DMS114 treated with DMSO at 0.1 percent for 48 hours (cell line): ENCODE results near the gene TMED3.

ENCODE experiments used
- DNase-seq: peaks from one replicate; lab custom pipeline; 2025; ENCODE audit not compliant: unreplicated experiment; lab: John Stamatoyannopoulos, UW

Gene TMED3

DNA sequence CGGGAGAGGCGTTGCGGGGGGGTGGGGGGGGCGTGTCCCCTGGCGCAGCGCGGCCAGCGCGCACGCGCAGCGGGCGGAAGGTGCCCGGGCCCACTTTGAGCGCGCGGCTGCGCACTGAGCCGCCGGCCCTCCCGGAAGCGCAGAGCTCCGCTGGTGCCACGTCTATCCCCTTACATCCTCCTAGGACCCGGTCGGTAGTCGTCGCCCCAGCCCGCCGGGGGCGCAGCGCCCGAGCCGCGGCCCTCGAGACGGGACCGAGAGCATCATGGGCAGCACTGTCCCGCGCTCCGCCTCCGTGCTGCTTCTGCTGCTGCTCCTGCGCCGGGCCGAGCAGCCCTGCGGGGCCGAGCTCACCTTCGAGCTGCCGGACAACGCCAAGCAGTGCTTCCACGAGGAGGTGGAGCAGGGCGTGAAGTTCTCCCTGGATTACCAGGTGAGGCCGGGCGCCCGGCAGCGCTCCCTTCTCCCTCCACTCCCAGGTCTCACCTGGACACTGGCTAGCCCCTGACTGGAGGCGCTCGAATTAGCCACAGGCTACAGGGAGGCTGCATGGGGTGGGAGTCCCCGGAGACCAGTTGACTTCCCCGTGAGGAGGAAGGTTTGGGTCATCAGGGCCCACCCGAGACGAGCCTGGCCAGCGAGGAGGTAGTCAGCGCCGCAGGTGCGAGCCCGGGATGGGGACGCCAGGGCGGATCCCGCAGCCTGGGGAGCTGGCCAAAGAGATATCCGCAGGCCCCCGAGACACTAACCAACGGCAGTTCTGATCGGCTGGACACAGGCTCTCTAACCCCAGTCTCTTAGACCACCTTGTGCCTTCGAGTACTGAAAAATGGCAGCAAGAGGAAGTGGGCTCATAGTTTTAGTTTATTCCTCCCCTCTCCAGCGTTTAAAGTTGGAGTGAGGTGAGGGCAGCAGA, at the start of gene TMED3:
Gene TMED3 (plus strand): TSS at position 128 of the 916 bp plus-strand sequence. CDS start 138 bp downstream, at position 266.
- peak; percentile 82 for DNase-seq

DNA sequence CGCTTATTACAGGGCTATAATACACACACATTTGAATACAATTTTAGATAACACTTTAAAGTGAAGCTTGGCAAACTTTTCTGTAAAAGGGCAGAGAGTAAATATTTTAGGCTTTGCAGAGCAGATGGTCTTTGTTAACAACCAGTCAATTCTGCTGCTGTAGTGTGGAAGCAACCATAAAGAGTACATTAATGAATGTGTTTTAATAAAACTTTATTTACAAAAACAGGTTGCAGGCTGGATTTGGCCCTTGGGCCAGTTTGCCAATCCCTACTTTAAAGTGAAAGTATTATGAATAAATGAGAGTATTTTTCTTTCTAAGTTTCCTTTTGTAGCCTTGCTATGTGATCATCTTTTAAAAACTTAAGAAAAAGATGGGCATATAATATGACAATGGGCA, 49.1 kb upstream of the TMED3 start:
- no peak for DNase-seq

DNA sequence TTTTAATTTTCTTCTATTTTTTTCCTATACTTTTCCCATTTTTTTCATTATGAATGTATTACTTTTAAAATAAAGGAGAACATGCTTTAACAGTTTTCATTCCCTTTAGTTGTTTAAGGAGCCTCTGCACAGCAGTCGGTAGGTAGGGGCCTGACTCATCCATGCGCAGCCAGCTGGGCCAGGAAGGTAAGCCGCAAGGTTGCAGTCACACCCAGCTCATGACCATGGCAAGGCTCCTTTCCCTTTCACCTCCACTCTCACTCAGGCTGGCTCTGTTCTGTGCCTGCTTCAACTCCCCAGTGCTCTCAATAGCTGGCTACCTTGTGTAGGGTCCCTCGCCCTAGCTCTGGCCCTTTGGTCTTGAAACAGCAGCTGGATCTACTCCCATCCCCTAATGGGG, 45.7 kb upstream of the TMED3 start:
- no peak for DNase-seq

DNA sequence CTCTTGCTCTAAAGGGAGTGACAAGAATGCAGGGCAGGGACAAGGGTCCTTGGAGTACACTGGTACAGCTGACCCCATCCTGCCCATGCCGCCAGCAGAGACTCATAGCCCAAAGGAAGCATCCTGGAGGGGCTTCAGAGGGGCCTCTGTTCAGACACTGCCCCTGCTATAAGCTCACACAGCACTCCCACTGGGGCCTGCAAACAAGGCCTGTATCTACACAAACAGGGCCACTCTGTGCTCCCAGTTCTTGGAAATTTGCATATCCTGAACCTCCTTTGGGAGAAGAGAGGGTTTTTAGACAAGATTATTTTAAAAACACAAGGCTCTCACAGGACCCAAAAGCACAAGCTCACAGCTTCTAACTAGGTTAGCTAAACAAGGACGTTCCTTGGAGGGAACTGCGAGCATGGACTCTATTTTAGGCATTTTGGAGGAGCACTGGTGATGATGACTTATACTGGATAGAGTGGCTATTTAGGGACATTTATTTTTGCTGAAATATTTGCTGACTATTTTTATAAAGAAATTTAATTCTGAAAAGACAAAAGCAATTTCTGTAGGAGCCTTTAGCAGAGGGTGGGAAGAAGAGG, 44.8 kb upstream of the TMED3 start:
- DNase-seq = no peak

DNA sequence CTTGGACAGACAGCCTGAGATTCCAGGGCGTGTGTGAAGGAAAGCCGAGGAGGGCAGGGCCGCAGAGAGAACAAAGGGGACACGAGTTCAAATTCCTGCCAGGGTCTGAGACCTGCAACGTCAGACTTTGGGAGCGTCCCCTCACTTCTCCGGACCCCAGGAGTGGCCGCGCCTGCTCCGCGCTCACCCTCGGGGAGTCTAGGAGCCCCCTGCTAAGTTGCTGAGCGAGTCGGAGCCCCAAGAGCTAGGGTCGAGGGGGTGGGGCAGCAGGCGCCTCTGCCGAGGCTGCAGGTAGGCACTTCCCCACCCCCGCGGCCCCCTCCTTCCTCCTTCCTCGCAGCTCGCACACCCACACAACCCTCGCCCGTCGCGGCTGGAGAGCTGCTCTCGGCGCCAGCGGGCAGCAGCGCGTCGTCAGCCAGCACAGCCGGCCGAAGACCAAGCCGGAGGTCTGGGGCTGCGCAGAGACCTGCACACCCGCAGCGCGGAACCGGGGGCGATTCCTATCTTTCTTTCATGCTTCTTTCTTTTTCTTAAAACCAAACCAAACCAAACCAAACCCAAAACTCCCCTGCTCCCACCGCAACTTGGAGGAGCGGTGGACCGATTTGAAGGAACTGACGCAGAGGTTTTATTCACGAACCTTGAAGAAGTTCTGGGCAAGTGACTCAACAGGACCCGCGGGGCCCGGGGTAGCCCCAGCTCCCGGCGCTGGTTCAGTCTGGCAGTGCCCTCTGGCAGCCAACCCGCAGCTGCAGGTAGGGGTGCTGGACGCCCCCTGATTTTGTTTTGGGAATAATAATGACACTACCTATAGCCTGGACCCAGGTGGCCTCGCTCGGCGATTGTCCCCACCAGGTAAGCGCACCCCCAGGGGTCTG, 28.3 kb upstream of the TMED3 start, which contains the start of gene ANKRD34C:
Gene ANKRD34C (plus strand): TSS at position 352 of the 881 bp plus-strand sequence. CDS start 10,563 bp downstream, outside the sequence.
- peak; percentile 12 for DNase-seq

DNA sequence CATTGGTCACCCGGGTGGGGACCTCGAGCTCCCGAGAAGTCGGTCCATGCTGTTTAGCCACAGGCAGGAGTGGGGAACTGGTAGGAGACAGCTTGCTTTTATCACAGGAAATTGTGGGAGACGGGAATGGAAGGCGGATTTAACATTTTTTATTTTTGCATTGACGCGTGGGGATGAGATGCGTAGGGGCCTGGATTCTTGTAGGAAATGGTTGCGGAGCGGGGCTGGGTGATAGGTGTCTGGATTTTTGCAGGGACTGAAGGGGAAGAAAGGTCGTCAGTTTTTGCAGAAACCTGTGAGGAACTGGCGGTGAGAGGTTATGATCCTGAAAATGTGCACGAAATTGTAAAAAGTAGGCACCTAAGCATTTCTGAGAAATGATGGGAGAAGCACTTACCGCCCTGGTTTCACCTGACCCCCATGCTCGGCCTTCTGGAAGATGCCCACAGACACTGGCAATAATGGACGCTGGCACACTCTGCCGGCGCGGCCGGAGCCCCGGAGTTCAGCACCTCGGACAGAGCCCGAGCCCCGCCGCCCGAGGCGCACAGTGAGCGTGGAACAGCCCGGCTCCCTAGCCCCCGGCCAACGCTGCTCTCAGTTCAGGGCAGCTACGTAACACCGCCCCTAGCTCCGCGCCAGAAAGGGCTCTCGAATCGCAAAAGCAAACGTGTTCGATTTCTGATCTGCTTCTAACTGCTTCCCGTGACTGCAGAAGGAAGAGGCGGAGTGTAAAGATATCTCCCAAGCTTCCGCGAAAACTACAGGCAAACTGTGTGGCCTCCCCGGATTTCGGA, 27.5 kb upstream of the TMED3 start:
- DNase-seq = peak; percentile 6

DNA sequence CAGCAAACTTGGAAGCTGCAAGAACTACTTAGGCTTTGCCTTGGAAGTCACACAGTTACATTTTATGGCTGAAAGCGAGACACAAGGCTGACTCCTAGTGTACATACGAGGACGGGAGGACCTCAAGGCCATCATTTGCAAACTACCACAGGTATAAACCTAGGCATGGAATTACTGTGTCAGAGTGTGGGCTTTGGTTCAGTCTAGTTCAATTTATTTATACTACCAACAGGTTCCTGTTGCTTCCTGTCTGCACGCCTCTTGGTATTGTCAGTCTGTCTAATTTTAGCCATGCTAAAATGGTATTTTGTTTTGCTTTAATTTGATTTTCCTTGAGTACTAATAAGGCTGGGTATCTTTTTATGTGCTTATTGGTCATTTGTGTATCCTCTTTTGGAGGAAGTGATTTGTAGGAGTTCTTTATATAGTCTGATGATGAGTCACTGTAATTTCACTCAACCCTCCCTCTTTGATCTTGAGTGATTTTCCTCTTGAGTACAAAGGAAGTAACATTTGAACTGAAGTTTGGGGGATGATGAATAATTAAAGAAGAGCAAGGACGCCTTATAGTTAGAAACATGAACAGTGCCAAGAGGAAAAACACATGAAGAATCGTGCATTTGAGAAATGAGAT, 20.2 kb upstream of the TMED3 start:
- DNase-seq = no peak

DNA sequence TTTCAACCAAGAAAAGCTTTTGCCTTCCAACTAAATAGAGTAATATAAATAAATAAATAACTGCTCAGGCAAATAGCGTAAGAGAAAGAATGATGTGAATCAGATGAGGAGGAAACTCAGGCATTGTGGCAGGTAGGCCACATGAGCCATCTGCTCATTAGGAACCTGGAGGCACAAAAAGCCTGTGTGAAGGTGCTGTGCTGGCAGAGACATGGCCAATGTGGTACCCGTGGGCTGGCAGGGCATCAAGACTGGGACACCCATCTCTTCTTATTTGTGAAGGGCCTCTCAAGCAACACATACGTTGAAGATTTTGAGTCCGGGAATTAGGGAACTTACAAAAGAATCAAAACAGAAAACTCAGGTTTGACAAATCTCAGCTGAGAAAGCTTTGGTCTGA, 18.9 kb upstream of the TMED3 start:
- no peak for DNase-seq

DNA sequence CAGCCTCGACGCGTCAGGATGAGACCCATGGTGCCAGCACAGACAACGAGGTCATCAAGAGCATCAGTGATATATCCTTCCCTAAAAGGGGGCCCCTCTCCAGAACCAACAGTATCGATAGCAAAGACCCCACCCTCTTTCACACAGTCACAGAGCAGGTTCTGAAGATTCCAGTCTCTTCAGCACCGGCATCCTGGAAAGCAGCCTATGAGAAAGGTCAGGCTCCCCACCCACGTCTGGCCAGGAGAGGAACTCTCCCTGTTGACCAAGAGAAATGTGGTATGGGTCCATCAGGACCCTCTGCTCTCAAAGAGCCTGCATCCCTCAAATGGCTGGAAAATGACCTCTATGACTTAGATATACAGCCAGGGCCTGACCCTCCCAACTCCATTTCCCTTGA, 16.8 kb upstream of the TMED3 start:
- no peak for DNase-seq

DNA sequence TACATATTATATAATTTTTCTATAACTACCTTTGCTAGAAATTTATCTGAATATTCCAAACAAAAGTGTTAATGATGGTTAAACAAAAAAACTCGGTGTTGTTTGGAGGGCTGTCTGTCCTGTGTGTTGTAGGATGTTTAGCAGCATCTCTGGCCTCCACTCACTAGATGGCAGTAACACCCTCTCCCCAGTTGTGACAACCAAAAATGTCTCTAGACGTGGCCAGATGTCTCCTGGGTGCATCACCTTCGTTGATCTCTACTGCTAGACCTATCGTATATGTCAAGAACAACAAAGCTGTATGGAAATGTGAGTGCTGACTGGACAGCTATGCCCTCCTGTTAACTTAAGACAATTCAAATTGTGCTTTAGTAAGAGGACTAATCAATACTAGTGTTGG, 14.3 kb upstream of the TMED3 start:
- DNase-seq = no peak

DNA sequence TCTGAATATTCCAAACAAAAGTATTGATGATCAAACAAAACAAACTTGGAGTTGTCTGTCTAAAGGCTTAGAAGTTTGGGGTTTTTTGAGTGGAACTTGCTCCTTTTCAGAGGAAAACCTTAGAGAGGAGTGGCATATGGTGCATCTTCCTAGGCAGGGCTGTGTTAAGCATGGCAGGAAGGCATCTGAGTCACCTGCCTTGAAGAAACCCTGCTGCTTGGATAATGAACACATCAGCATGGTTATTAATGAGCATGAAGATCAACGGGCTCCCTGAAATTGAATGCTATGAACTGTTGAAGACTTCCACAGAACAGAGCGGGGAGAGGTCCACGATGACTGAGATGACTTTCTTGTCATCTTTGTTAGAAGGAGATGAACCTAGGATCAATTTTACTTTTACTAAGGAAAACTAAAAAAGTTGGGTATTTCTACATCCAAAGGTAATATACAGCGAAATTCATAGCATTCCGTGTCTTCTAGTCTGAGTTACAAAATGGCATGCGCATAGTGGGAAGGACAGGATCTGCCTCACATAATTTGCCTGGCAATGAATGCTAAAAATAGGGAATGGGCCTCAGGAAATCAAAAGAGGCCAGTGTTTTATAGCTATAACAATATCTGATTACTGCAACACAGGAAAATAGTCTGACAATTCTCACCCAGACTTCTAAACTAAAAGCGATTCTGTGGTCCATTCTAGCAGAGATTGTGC, 11.6 kb upstream of the TMED3 start:
- no peak for DNase-seq

DNA sequence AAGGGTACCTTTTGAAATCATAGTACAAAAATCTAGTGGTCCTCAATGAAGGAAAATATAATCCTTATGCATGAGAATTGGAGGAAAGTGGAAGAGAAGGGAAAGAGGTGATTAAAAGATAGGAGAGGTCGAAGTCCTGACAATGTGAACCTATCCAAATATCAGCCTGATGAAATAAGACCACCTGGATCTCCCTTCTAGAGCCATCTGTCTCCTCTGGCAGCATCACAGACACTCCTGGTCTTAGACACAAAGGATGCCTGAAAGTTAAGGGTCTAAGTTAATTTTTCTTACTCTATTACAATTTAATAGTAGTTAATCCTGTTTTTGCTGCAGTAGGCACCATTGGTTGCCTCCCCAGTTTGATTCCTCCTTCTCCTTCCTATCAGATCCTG, 11.1 kb upstream of the TMED3 start:
- DNase-seq = no peak

DNA sequence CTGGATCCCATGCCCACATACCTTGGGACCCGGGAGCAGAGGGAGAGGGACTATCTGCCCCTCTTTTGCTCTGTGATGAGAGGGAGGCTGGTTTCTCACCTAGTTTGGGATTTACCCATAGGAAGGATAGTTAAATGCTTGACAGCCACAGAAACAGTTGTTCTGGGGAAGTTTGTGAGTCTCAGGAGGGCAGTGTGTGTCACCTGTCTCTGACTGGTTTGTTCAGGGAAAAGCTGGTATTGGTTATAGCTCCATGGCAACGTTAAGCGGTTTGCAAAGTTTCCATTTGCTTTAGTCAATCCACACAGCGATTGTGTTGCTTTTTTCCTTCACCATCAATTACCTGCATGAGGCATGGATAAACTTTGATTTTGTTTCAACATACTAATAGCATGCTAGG, 3.7 kb upstream of the TMED3 start:
- no peak for DNase-seq

DNA sequence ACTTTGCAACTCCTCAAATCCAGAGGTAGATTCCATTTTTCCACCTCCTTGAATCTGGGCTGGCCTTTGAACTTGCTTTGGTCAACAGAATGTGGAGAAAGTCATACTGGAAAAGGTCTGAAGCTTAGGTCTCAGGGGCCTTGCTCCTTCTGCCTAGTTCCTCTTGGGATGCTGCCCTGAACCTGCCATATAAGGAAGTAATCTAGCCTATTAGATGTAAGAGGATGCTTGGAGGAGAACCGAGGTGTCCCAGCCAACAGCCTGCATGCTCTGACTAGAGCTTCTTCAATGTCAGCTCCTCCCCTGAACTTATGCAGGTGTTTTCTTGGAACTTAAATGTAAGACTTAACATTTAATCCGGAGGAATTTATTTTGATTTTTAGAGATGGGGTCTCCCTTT, 2.0 kb upstream of the TMED3 start:
- DNase-seq = no peak

DNA sequence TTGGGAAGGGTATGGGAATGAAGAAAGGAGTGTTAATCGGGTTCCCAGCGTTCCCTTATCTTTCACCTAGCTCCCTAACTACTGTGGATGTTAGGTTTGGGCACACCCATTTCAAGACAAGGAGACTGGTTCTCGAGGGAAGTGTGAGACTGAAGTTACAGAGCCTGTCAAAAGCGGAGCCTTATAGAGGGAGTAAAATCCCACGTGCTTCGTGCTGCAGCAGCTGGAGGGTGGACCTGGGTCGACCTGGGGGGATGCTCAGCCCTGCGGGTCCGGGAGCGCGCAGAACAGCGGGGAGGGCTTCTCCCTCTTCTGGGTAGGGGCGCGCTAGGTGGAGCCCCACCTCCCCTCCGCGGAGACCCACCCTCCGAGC, 314 bp upstream of the TMED3 start:
- peak; percentile 54 for DNase-seq

DNA sequence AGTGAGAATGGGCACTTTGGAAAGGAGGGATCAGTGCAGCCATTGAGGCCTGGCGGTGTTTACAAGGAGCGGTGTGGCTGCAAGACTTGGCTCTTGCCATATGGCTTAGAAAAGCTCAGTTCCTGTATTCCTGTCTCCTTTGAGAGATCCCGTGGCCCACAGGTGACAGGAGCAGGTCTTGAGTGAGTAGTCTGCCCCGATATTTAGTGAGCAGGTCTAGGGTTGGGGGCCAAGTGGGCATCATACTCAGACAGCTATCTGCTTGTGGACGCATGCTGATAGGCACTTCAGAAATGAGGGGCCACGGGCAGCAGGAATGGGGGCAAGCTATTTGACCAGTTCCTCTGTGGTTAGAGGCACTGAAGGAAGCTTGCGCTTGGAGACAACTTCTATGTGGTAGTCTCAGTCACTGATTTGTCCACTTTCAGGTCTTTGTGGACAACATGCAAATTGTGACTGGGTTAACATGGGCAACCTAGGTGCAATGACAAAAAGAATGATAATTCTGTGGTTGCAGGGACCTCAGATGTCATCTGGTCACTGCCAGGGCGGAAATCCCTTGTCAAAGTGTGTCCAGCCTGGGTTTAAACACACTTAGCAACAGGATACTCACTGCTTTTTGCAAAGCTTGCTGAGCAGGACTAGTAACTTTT, 1.1 kb downstream of the TMED3 start:
- no peak for DNase-seq

DNA sequence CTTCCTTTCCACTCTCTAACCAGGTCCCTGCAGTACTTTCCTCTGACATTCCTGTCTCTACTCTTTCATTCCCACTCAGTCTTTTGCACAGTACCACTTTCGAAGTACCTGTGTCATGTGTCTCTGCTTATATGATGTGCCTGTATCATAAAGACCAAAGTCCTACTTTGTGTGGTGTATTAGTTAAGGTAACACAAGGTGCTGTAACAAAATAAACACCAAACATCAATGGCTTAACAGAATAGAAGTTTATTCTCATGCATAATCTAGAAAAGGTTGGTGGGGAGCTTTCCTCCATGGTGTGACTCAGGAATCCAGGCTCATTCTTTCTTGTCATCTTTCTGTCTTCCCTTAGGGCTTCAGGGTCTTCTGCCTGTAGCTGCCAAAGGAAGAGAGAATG, 3.3 kb downstream of the TMED3 start:
- no peak for DNase-seq

DNA sequence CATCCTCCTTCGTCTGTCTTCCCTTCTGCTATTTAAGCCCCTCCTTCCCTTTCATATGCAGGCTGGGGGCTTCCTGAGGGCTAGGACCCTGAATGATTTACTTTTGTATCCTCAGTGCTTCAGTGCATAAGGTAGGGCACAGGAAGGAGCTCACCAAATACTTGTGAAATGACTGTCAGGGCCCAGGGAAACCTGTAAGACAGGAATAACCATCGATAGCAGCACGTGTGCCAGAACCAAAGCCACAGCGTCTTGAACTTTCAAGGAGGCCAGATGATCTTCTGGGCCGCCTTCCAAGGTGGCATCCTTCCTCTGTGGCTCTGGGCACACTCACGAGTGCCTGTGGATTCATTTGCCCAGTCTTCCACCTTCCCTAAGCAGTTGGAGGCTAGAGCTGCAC, 3.9 kb downstream of the TMED3 start:
- no peak for DNase-seq
